ENCODE measurements around the gene LYRM4.

Gene LYRM4

GRCh38 chr6:5093231-5094015 is 167.3 kb downstream of the LYRM4 start:
- Histone ChIP-seq H3K27ac (no peak overlapping the region), H3K4me3 (ENCODE audit: low read depth in 1 of 2, low read length in 1 of 2) (no peak overlapping the region), H3K27me3 (peaks cover 47% of the 10 kb centered on the region), H3K9me3 (no peaks in the 10 kb centered on the region), H3K4me1 (ENCODE audit: control insufficient read depth in 1 of 2, insufficient read depth in 1 of 2, low read depth in 1 of 2, low read length in 1 of 2) (no peaks in the 10 kb centered on the region), H3K36me3 (no peaks in the 10 kb centered on the region)
- no peak for TF ChIP-seq CTCF (IDR thresholded peaks at IDR 0.05)

GRCh38 chr6:5091210-5092069 is 169.3 kb downstream of the LYRM4 start:
- Histone ChIP-seq H3K4me1 (ENCODE audit: control insufficient read depth in 1 of 2, insufficient read depth in 1 of 2, low read depth in 1 of 2, low read length in 1 of 2) (no peaks in the 10 kb centered on the region), H3K9me3 (no peaks in the 10 kb centered on the region), H3K36me3 (no peaks in the 10 kb centered on the region), H3K27ac (no peak overlapping the region), H3K27me3 (peaks cover 67% of the 10 kb centered on the region), H3K4me3 (ENCODE audit: low read depth in 1 of 2, low read length in 1 of 2) (no peak overlapping the region)
- TF ChIP-seq CTCF (IDR thresholded peaks at IDR 0.05) = no peak

- no peak overlapping the region for H3K4me3 ChIP-seq (ENCODE audit: low read depth in 1 of 2, low read length in 1 of 2)
Measured at GRCh38 chr6:5090603-5091002, 170.1 kb downstream of the LYRM4 start.

GRCh38 chr6:5089481-5090438 is 171.0 kb downstream of the LYRM4 start:
- Histone ChIP-seq H3K27me3 (peaks cover 84% of the 10 kb centered on the region), H3K4me3 (ENCODE audit: low read depth in 1 of 2, low read length in 1 of 2) (no peak overlapping the region), H3K9me3 (no peaks in the 10 kb centered on the region), H3K36me3 (no peaks in the 10 kb centered on the region), H3K27ac (no peak overlapping the region), H3K4me1 (ENCODE audit: control insufficient read depth in 1 of 2, insufficient read depth in 1 of 2, low read depth in 1 of 2, low read length in 1 of 2) (peaks cover 11 to 17% of the 10 kb centered on the region in 2 experiments)
- TF ChIP-seq CTCF (IDR thresholded peaks at IDR 0.05) = no peak

More at GRCh38 chr6:5090603-5091002, 170.1 kb downstream of the LYRM4 start:
- Histone ChIP-seq H3K9me3 (no peaks in the 10 kb centered on the region), H3K27ac (no peak overlapping the region), H3K27me3 (peaks cover 75% of the 10 kb centered on the region), H3K4me1 (ENCODE audit: control insufficient read depth in 1 of 2, insufficient read depth in 1 of 2, low read depth in 1 of 2, low read length in 1 of 2) (peaks cover 3 to 8% of the 10 kb centered on the region in 2 experiments), H3K36me3 (no peaks in the 10 kb centered on the region)
- no peak for TF ChIP-seq CTCF (IDR thresholded peaks at IDR 0.05)

- no peak for TF ChIP-seq CTCF (IDR thresholded peaks at IDR 0.05)
- Histone ChIP-seq H3K4me3 (ENCODE audit: low read depth in 1 of 2, low read length in 1 of 2) (no peak overlapping the region), H3K9me3 (no peaks in the 10 kb centered on the region), H3K4me1 (ENCODE audit: control insufficient read depth in 1 of 2, insufficient read depth in 1 of 2, low read depth in 1 of 2, low read length in 1 of 2) (peaks cover 17 to 24% of the 10 kb centered on the region in 2 experiments), H3K36me3 (no peaks in the 10 kb centered on the region), H3K27ac (no peak overlapping the region), H3K27me3 (peaks cover 93% of the 10 kb centered on the region)
Measured at GRCh38 chr6:5088780-5089179, 172.0 kb downstream of the LYRM4 start.
